Transverse colon (tissue), 4 donors: ENCODE data around the gene MLST8.

ENCODE experiments used
- POLR2AphosphoS5 ChIP-seq, 3 donors: sonication (generic); formaldehyde crosslinking; IDR thresholded peaks; one replicate each; pipeline ENCODE4 v1.6.1; 2016; ENCODE audit warnings: antibody characterized with exemption in 3 of 3
- TF ChIP-seq, protein P1 (sequence below), 5 experiments: fragments of 200-600 bp in 3 of 5; fragments of 450-650 bp in 2 of 5; sonication (generic) in 3 of 5; IDR thresholded peaks; 1 replicate in 2 of 5; 2 replicates in 3 of 5; pipeline ENCODE4 v1.5.1; 2016 to 2017; ENCODE audit warnings: antibody characterized with exemption in 5 of 5, inconsistent platforms in 3 of 5, mild to moderate bottlenecking in 2 of 5, moderate library complexity in 1 of 5

DNA sequence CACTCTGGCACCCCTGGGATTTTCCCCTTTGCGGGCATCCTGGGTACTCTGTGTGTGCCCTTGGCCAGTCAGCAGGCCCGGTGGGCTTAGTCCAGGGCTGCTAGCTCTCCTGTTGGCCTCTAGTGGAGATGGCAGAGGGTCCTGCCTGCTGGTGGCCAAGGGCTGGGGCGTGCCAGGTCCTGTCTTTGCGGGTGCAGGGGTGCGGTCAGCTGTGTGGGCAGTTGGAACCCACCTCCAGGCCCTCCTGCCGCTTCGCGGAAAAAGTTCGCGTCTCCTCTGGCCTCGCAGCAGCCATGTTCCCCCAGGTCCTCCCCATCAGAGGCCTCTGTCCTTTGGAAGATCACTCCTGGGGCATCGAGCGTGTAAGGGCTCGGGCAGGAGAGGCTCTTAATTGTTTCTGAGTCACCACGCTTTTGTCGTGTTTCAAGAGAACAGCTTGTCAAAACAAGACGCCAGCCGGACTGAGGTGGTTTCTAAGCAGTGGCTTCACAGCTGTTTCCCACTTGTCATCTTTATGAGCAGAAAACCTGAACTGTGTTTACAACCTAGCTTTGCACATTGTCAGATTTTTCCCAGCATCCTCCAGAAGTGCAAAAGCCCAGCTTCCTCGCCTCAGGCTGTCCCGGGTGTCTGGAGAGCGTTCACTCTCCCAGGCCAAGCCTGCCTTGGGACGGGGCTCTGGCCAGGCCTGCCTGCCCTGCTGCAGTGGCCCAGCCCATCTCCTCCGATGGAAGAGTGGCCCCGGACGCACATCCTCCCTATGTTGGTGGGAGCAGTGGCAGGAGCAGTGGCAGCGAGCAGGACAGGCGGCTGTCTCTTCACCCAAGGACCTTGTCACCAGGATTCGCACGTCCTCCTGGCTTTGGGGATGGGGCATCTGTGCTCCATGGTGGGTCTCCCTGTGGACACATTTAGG lies 26.0 kb downstream of the MLST8 start:
- TF ChIP-seq, protein P1, sequence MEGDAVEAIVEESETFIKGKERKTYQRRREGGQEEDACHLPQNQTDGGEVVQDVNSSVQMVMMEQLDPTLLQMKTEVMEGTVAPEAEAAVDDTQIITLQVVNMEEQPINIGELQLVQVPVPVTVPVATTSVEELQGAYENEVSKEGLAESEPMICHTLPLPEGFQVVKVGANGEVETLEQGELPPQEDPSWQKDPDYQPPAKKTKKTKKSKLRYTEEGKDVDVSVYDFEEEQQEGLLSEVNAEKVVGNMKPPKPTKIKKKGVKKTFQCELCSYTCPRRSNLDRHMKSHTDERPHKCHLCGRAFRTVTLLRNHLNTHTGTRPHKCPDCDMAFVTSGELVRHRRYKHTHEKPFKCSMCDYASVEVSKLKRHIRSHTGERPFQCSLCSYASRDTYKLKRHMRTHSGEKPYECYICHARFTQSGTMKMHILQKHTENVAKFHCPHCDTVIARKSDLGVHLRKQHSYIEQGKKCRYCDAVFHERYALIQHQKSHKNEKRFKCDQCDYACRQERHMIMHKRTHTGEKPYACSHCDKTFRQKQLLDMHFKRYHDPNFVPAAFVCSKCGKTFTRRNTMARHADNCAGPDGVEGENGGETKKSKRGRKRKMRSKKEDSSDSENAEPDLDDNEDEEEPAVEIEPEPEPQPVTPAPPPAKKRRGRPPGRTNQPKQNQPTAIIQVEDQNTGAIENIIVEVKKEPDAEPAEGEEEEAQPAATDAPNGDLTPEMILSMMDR (IDR thresholded peaks at IDR 0.05), result no peak
- TF ChIP-seq POLR2AphosphoS5 (IDR thresholded peaks at IDR 0.05), result no peak
